Measurements from ENCODE around the gene DNAJC16. TPM values are rescaled to one million over a fixed set of nuclear protein-coding genes. Genes with fewer than 3 reads are reported as not detected.

Gene DNAJC16
- polyA plus RNA-seq, 3 donors from 2014 or later: 3.7 to 8.9 (median 4.0) TPM

- Mint-ChIP-seq H3K27me3 (ENCODE audit: low read depth in 3 of 3) (no peaks in the 10 kb centered on the region), H3K27ac (no peak overlapping the region), H3K36me3 (peaks cover 22 to 36% (median 29%) of the 10 kb centered on the region in 3 donors), H3K9me3 (no peaks in the 10 kb centered on the region), H3K4me3 (no peak overlapping the region), H3K4me1 (no peaks in the 10 kb centered on the region)
- DNase-seq: no peak
These were observed 34.1 kb upstream of the DNAJC16 start for GRCh38 chr1:15492596-15492995.

GRCh38 chr1:15493869-15494390 lies 32.7 kb upstream of the DNAJC16 start:
- no peak overlapping the region for H3K27ac Mint-ChIP-seq
- no peaks in the 10 kb centered on the region for H3K4me1 Mint-ChIP-seq
- H3K9me3 Mint-ChIP-seq: no peaks in the 10 kb centered on the region
- peaks cover 24 to 36% (median 31%) of the 10 kb centered on the region in 3 donors for H3K36me3 Mint-ChIP-seq
- DNase-seq: no peak
- H3K4me3 Mint-ChIP-seq: no peak overlapping the region
- H3K27me3 Mint-ChIP-seq (ENCODE audit: low read depth in 3 of 3): no peaks in the 10 kb centered on the region

GRCh38 chr1:15500184-15501178 lies 26.2 kb upstream of the DNAJC16 start:
- no peak for DNase-seq
- no peaks in the 10 kb centered on the region for H3K4me1 Mint-ChIP-seq
- H3K36me3 Mint-ChIP-seq: peaks cover 18 to 21% (median 20%) of the 10 kb centered on the region in 3 donors
- no peaks in the 10 kb centered on the region for H3K9me3 Mint-ChIP-seq
- no peak overlapping the region for H3K27ac Mint-ChIP-seq
- H3K27me3 Mint-ChIP-seq (ENCODE audit: low read depth in 3 of 3): no peaks in the 10 kb centered on the region
- no peak overlapping the region for H3K4me3 Mint-ChIP-seq

GRCh38 chr1:15501208-15502032 lies 25.2 kb upstream of the DNAJC16 start:
- DNase-seq: peak; percentile 13 to 30 (median 23)
- Mint-ChIP-seq H3K36me3 (peaks cover 9 to 12% (median 11%) of the 10 kb centered on the region in 3 donors), H3K27me3 (ENCODE audit: low read depth in 3 of 3) (no peaks in the 10 kb centered on the region), H3K4me1 (no peaks in the 10 kb centered on the region), H3K9me3 (no peaks in the 10 kb centered on the region), H3K4me3 (no peak overlapping the region), H3K27ac (peak overlapping the region in 1 of 6 donors; percentile 66)

GRCh38 chr1:15504436-15504835 lies 22.2 kb upstream of the DNAJC16 start:
- Mint-ChIP-seq H3K9me3 (no peaks in the 10 kb centered on the region), H3K36me3 (peaks cover 3 to 13% (median 5%) of the 10 kb centered on the region in 3 donors), H3K4me3 (no peak overlapping the region), H3K27ac (no peak overlapping the region), H3K4me1 (no peaks in the 10 kb centered on the region), H3K27me3 (ENCODE audit: low read depth in 3 of 3) (peaks cover 0 to under 1% (median 0%) of the 10 kb centered on the region in 3 donors)
- DNase-seq: no peak

- Mint-ChIP-seq H3K36me3 (peaks cover 0 to 16% (median 3%) of the 10 kb centered on the region in 3 donors), H3K9me3 (no peaks in the 10 kb centered on the region), H3K27me3 (ENCODE audit: low read depth in 3 of 3) (peaks cover 0 to 3% (median 0%) of the 10 kb centered on the region in 3 donors), H3K4me3 (no peak overlapping the region), H3K4me1 (peaks cover 0 to 8% of the 10 kb centered on the region in 2 donors), H3K27ac (no peak overlapping the region)
- no peak for DNase-seq
These were observed 19.8 kb upstream of the DNAJC16 start for GRCh38 chr1:15506831-15507230.

- Mint-ChIP-seq H3K4me1 (peaks cover 0 to 8% of the 10 kb centered on the region in 2 donors), H3K9me3 (no peaks in the 10 kb centered on the region), H3K36me3 (peaks cover 0 to 21% (median 3%) of the 10 kb centered on the region in 3 donors), H3K27me3 (ENCODE audit: low read depth in 3 of 3) (peaks cover 0 to 3% (median 0%) of the 10 kb centered on the region in 3 donors), H3K27ac (no peak overlapping the region), H3K4me3 (no peak overlapping the region)
- DNase-seq: no peak
These were observed 19.4 kb upstream of the DNAJC16 start for GRCh38 chr1:15507278-15507677.

- Mint-ChIP-seq H3K27ac (no peak overlapping the region), H3K4me3 (no peak overlapping the region), H3K4me1 (peaks cover 0 to 12% of the 10 kb centered on the region in 2 donors), H3K27me3 (ENCODE audit: low read depth in 3 of 3) (peaks cover 0 to 3% (median 0%) of the 10 kb centered on the region in 3 donors), H3K9me3 (no peaks in the 10 kb centered on the region), H3K36me3 (peaks cover 0 to 22% (median 3%) of the 10 kb centered on the region in 3 donors)
- no peak for DNase-seq
These were observed 17.8 kb upstream of the DNAJC16 start for GRCh38 chr1:15508700-15509487.

GRCh38 chr1:15509586-15509985 lies 17.1 kb upstream of the DNAJC16 start:
- Mint-ChIP-seq H3K4me1 (peaks cover 0 to 18% of the 10 kb centered on the region in 2 donors), H3K27me3 (ENCODE audit: low read depth in 3 of 3) (peaks cover 0 to 3% (median 0%) of the 10 kb centered on the region in 3 donors), H3K27ac (no peak overlapping the region), H3K36me3 (peaks cover 0 to 25% (median 3%) of the 10 kb centered on the region in 3 donors), H3K4me3 (no peak overlapping the region), H3K9me3 (no peaks in the 10 kb centered on the region)
- DNase-seq: no peak

GRCh38 chr1:15510611-15511405 lies 15.8 kb upstream of the DNAJC16 start:
- Mint-ChIP-seq H3K27me3 (ENCODE audit: low read depth in 3 of 3) (peaks cover 0 to 3% (median 0%) of the 10 kb centered on the region in 3 donors), H3K27ac (peak overlapping the region in 2 of 6 donors; percentile 7 to 55), H3K4me3 (no peak overlapping the region), H3K36me3 (peaks cover 0 to 30% (median 3%) of the 10 kb centered on the region in 3 donors), H3K9me3 (no peaks in the 10 kb centered on the region), H3K4me1 (peaks cover 5 to 26% of the 10 kb centered on the region in 2 donors)
- DNase-seq: no peak

GRCh38 chr1:15513192-15513591 lies 13.5 kb upstream of the DNAJC16 start:
- Mint-ChIP-seq H3K36me3 (peaks cover 0 to 31% (median 16%) of the 10 kb centered on the region in 3 donors), H3K4me3 (no peak overlapping the region), H3K27me3 (ENCODE audit: low read depth in 3 of 3) (peaks cover 0 to 3% (median 0%) of the 10 kb centered on the region in 3 donors), H3K4me1 (peaks cover 5 to 29% of the 10 kb centered on the region in 2 donors), H3K27ac (peak overlapping the region in 1 of 6 donors; percentile 6), H3K9me3 (no peaks in the 10 kb centered on the region)
- no peak for DNase-seq

GRCh38 chr1:15513919-15514318 lies 12.7 kb upstream of the DNAJC16 start:
- H3K36me3 Mint-ChIP-seq: peaks cover 0 to 34% (median 20%) of the 10 kb centered on the region in 3 donors
- peaks cover 0 to 3% (median 1%) of the 10 kb centered on the region in 3 donors for H3K27me3 Mint-ChIP-seq (ENCODE audit: low read depth in 3 of 3)
- H3K9me3 Mint-ChIP-seq: no peaks in the 10 kb centered on the region
- no peak for DNase-seq
- H3K4me3 Mint-ChIP-seq: no peak overlapping the region
- no peak overlapping the region for H3K27ac Mint-ChIP-seq
- H3K4me1 Mint-ChIP-seq: peaks cover 5 to 33% of the 10 kb centered on the region in 2 donors

All from immature natural killer cell (primary cell).